NCI-H82 (cell line): Measurements from ENCODE around the gene FCER1G.
"Not testable (repeated sequence)": the region's sequence is repeated elsewhere in the genome, so short reads cannot be mapped to it uniquely, and the experiment has no call there.

Experiments
- DNase-seq: peaks from one replicate; lab custom pipeline; 2025; lab: John Stamatoyannopoulos, UW

Gene FCER1G

GRCh38 chr1:161206411-161207140 is 8.5 kb upstream of the FCER1G start:
- no peak for DNase-seq

GRCh38 chr1:161207173-161207572 is 7.9 kb upstream of the FCER1G start:
- DNase-seq = no peak

GRCh38 chr1:161209790-161210409 is 5.2 kb upstream of the FCER1G start:
- peak; percentile 95 for DNase-seq

- no peak for DNase-seq
Measured at GRCh38 chr1:161214369-161214768, 726 bp upstream of the FCER1G start.

GRCh38 chr1:161216945-161217712 is 2.0 kb downstream of the FCER1G start:
- DNase-seq = no peak

- DNase-seq = no peak
Measured at GRCh38 chr1:161217831-161218230, 2.7 kb downstream of the FCER1G start.

- DNase-seq = no peak
Measured at GRCh38 chr1:161218301-161219077, 3.4 kb downstream of the FCER1G start.

GRCh38 chr1:161219078-161219892 is 4.2 kb downstream of the FCER1G start:
- no peak for DNase-seq

GRCh38 chr1:161220002-161220401 is 4.9 kb downstream of the FCER1G start:
- DNase-seq = no peak

- DNase-seq = no peak
Measured at GRCh38 chr1:161222175-161223019, 7.3 kb downstream of the FCER1G start.

- no peak for DNase-seq
Measured at GRCh38 chr1:161223805-161224694, 9.0 kb downstream of the FCER1G start.

- DNase-seq = not testable (repeated sequence)
Measured at GRCh38 chr1:161224695-161225087, 9.6 kb downstream of the FCER1G start.

- DNase-seq = no peak
Measured at GRCh38 chr1:161225178-161225533, 10.1 kb downstream of the FCER1G start.

- DNase-seq = peak; percentile 100
Measured at GRCh38 chr1:161225534-161226319, 10.6 kb downstream of the FCER1G start, which contains the start of gene TOMM40L. Gene TOMM40L, plus strand, starts transcription at chr1:161226060. Its CDS starts 430 bp downstream, at chr1:161226490.

- peak; percentile 70 for DNase-seq
Measured at GRCh38 chr1:161226320-161226711, 11.2 kb downstream of the FCER1G start.

GRCh38 chr1:161226759-161227158 is 11.7 kb downstream of the FCER1G start:
- peak; percentile 70 for DNase-seq

GRCh38 chr1:161227196-161227871 is 12.2 kb downstream of the FCER1G start:
- peak; percentile 95 for DNase-seq

GRCh38 chr1:161228032-161228431 is 12.9 kb downstream of the FCER1G start:
- no peak for DNase-seq
